Measurements from ENCODE around the gene ARL13A.

Gene ARL13A

DNA sequence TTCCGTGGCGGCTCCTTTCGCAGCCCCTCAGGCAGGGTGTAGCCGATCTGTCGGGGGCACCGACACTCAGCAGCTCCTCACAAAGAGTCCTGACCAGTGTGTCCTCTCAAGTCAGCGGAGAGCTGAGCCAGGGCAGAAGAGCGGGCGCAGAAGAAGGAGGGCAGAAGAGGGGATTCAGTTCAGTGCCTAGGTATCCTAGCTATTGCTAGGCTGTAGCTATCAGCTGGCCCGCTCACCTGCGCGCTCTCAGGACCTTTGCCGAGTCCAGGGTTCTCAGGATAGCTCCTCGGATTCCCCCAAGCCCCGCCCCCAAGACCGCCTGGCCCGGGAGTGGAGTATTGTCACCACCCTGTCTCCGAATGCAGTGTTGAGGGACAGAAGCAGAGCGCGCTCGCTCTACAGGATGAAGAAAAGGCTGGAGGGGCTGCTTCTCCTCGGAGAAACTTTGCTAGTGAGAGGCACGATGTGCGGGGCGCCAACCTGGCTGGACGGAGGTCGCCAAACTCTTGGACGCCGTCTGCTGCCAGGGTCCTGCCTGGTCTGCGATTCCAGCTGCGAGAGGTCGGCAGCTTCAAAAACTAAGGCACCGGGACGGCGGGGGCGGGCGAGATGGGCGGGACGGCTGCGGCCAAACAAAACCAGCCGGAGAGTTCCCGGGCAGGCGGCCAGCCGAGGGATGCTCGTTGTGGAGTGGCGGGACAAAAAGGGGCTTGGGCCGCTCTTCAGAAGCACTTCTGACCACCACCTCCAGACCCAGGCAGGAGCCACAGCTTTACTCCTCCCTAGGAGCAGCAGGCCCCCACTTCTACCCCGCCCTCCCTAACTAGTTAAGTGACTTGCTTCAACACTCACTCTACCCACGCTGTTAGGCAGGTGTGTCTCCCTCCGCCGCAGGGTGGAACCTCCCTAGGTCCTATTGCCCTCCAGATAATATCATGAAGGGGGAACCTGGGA lies 40.6 kb upstream of the ARL13A start, which contains the start of gene XKRX:
XKRX (minus strand) TSS at position 258 of the 954 bp plus-strand sequence. CDS start 613 bp downstream, outside the sequence.
- Histone ChIP-seq H3K27me3 (ENCODE audit: low read length) (no peaks in the 10 kb centered on the region), H3K9ac (ENCODE audit: low read length) (peak within 1 kb of the TSS; percentile 29; the same call in 1 of the 2 replicates), H3K36me3 (ENCODE audit: low read length) (no peaks in the 10 kb centered on the region), H2AFZ (ENCODE audit: low read depth, low read length, severe bottlenecking) (peak within 1 kb of the TSS; percentile 74), H3K9me2 (replicated peaks; ENCODE audit: insufficient read depth, low read length) (no peaks in the 10 kb centered on the region), H3K27ac (ENCODE audit: low read depth, low read length) (no peak within 1 kb of the TSS), H3K4me2 (ENCODE audit: low read depth, low read length, poor library complexity, severe bottlenecking) (peak within 1 kb of the TSS; percentile 77), H3K9me3 (ENCODE audit: insufficient read depth, low read length) (no peaks in the 10 kb centered on the region), H3K4me3 (ENCODE audit: insufficient read depth, low read length, poor library complexity, severe bottlenecking) (peak within 1 kb of the TSS; percentile 43), H3K79me2 (ENCODE audit: insufficient read depth, low read length) (no peaks in the 10 kb centered on the region), H4K20me1 (ENCODE audit: low read depth, low read length) (no peaks in the 10 kb centered on the region), H3F3A (ENCODE audit: insufficient read depth) (no peaks in the 10 kb centered on the region)
- TF ChIP-seq EZH2phosphoT487 (conservative IDR thresholded peaks at IDR 0.05; ENCODE audit: low read length) = no peak
- TF ChIP-seq, protein P1, sequence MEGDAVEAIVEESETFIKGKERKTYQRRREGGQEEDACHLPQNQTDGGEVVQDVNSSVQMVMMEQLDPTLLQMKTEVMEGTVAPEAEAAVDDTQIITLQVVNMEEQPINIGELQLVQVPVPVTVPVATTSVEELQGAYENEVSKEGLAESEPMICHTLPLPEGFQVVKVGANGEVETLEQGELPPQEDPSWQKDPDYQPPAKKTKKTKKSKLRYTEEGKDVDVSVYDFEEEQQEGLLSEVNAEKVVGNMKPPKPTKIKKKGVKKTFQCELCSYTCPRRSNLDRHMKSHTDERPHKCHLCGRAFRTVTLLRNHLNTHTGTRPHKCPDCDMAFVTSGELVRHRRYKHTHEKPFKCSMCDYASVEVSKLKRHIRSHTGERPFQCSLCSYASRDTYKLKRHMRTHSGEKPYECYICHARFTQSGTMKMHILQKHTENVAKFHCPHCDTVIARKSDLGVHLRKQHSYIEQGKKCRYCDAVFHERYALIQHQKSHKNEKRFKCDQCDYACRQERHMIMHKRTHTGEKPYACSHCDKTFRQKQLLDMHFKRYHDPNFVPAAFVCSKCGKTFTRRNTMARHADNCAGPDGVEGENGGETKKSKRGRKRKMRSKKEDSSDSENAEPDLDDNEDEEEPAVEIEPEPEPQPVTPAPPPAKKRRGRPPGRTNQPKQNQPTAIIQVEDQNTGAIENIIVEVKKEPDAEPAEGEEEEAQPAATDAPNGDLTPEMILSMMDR (IDR thresholded peaks at IDR 0.05; ENCODE audit: insufficient read depth, low read length, poor library complexity, severe bottlenecking) = no peak

DNA sequence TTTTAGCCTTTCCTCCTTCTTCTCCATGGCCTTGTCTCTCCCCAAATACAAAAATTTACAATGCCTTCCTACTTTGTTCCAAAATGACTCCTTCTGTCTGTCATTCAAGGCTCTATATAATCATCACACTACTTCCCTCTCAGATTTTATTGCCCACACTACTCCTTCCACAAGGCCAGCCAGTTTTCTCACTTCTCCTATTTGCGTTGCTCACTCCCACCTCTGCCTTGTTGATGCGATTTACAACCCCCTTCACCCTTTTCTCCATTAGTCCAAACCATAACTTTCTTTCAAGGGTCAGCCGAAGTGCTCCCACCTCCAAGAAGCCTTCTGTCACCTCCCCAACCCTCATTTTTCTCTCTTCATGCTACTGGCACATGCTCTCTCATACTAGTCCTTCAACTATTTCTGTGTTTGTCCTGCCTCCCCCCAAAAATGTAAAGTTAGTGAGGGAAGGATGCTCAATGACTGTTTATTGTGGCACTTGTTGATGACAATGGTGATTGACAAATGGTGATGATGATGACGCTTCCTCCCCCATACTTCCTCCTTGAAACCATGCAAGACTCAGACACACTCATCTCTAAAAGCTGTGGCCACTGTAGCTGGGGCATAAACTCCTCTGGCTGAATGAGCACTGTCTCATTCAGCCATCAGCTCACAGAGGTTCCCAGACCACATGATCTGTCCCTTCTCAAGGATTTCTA lies 38.1 kb upstream of the ARL13A start:
- Histone ChIP-seq H3K4me2 (ENCODE audit: low read depth, low read length, poor library complexity, severe bottlenecking) (no peak overlapping the region), H3K79me2 (ENCODE audit: insufficient read depth, low read length) (no peaks in the 10 kb centered on the region), H3K9me2 (replicated peaks; ENCODE audit: insufficient read depth, low read length) (no peaks in the 10 kb centered on the region), H3K4me3 (ENCODE audit: insufficient read depth, low read length, poor library complexity, severe bottlenecking) (no peak overlapping the region), H4K20me1 (ENCODE audit: low read depth, low read length) (no peaks in the 10 kb centered on the region), H3F3A (ENCODE audit: insufficient read depth) (no peaks in the 10 kb centered on the region), H3K9me3 (ENCODE audit: insufficient read depth, low read length) (no peaks in the 10 kb centered on the region), H2AFZ (ENCODE audit: low read depth, low read length, severe bottlenecking) (no peak overlapping the region), H3K9ac (ENCODE audit: low read length) (no peak overlapping the region), H3K27ac (ENCODE audit: low read depth, low read length) (no peak overlapping the region), H3K27me3 (ENCODE audit: low read length) (no peaks in the 10 kb centered on the region), H3K36me3 (ENCODE audit: low read length) (no peaks in the 10 kb centered on the region)
- no peak for TF ChIP-seq EZH2phosphoT487 (conservative IDR thresholded peaks at IDR 0.05; ENCODE audit: low read length)
- TF ChIP-seq, protein P1 (IDR thresholded peaks at IDR 0.05; ENCODE audit: insufficient read depth, low read length, poor library complexity, severe bottlenecking) = no peak

DNA sequence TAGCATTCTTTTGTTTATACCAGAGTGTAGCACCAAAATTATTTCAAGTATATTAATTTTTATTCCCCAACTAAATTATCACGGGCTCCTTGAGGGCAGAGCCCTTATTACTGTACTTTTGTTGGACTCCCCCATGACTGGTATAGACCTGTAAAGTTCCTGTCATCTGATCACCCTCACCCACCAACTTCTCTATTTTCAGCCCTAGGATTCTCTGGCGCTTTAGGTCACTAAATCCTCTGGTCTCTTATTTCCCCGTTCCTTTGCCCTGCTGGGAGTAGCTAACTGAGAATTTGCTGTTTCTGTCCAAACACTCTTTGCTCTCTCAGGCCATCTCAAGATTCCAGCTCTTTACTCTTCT lies 37.6 kb upstream of the ARL13A start:
- Histone ChIP-seq H3K4me2 (ENCODE audit: low read depth, low read length, poor library complexity, severe bottlenecking) (no peak overlapping the region), H4K20me1 (ENCODE audit: low read depth, low read length) (no peaks in the 10 kb centered on the region), H2AFZ (ENCODE audit: low read depth, low read length, severe bottlenecking) (no peak overlapping the region), H3K4me3 (ENCODE audit: insufficient read depth, low read length, poor library complexity, severe bottlenecking) (no peak overlapping the region), H3K9me2 (replicated peaks; ENCODE audit: insufficient read depth, low read length) (no peaks in the 10 kb centered on the region), H3K36me3 (ENCODE audit: low read length) (no peaks in the 10 kb centered on the region), H3F3A (ENCODE audit: insufficient read depth) (no peaks in the 10 kb centered on the region), H3K79me2 (ENCODE audit: insufficient read depth, low read length) (no peaks in the 10 kb centered on the region), H3K9me3 (ENCODE audit: insufficient read depth, low read length) (no peaks in the 10 kb centered on the region), H3K27ac (ENCODE audit: low read depth, low read length) (no peak overlapping the region), H3K9ac (ENCODE audit: low read length) (no peak overlapping the region), H3K27me3 (ENCODE audit: low read length) (no peaks in the 10 kb centered on the region)
- TF ChIP-seq EZH2phosphoT487 (conservative IDR thresholded peaks at IDR 0.05; ENCODE audit: low read length) = no peak
- TF ChIP-seq, protein P1 (IDR thresholded peaks at IDR 0.05; ENCODE audit: insufficient read depth, low read length, poor library complexity, severe bottlenecking) = no peak
